Neuronal stem cell (in vitro differentiated cells): ENCODE results near the gene ANKS1B.

Experiments
- DNase-seq: peaks from one replicate; pipeline ENCODE4 v3.0.0-alpha.2; 2013; ENCODE audit warnings: low spot score
- H2AFZ ChIP-seq: one replicate; pipeline ENCODE4 v1.6.1; 2013; ENCODE audit warnings: mild to moderate bottlenecking, low read length, inconsistent platforms
- H2AK5ac ChIP-seq: 2 replicates; pipeline ENCODE4 v1.6.1; 2013; ENCODE audit warnings: low read depth, mild to moderate bottlenecking, inconsistent platforms, low read length, moderate library complexity, mixed read lengths
- H2BK120ac ChIP-seq: 2 replicates; pipeline ENCODE4 v1.6.1; 2013; ENCODE audit warnings: low read depth, mild to moderate bottlenecking, inconsistent platforms, low read length, moderate library complexity, mixed read lengths
- H2BK12ac ChIP-seq: one replicate; pipeline ENCODE4 v1.6.1; 2013; ENCODE audit warnings: low read length, inconsistent platforms
- H2BK15ac ChIP-seq: 2 replicates; pipeline ENCODE4 v1.6.1; 2013; ENCODE audit warnings: mild to moderate bottlenecking, low read length, inconsistent platforms, mixed read lengths
- H2BK5ac ChIP-seq: one replicate; pipeline ENCODE4 v1.6.1; 2013; ENCODE audit warnings: inconsistent platforms, mild to moderate bottlenecking, low read length, moderate library complexity
- H3K14ac ChIP-seq: one replicate; pipeline ENCODE4 v1.6.1; 2013; ENCODE audit warnings: low read length, inconsistent platforms
- H3K18ac ChIP-seq: 2 replicates; pipeline ENCODE4 v1.6.1; 2013; ENCODE audit warnings: low read length, inconsistent platforms
- H3K23ac ChIP-seq: 2 replicates; pipeline ENCODE4 v1.6.1; 2013; ENCODE audit warnings: low read depth, mild to moderate bottlenecking, mixed read lengths, low read length, inconsistent platforms; ENCODE audit not compliant: poor library complexity
- H3K27ac ChIP-seq: replicated peaks from 3 replicates; pipeline ENCODE4 v1.5.1; 2013; ENCODE audit warnings: low read length, inconsistent platforms
- H3K27me3 ChIP-seq, 3 experiments: 2 replicates each; pipeline ENCODE4 v1.6.1; 2013; ENCODE audit warnings: low read length in 3 of 3, mild to moderate bottlenecking in 2 of 3, inconsistent platforms in 1 of 3, low read depth in 1 of 3, mixed read lengths in 1 of 3, moderate library complexity in 1 of 3; ENCODE audit not compliant: control insufficient read depth in 3 of 3, insufficient read depth in 3 of 3
- H3K36me3 ChIP-seq, 2 donors: replicated peaks in 1 of 2; 2 replicates each; pipeline ENCODE4 v1.6.1; 2013; ENCODE audit warnings: low read length in 2 of 2; ENCODE audit not compliant: control insufficient read depth in 2 of 2, insufficient read depth in 2 of 2
- H3K4ac ChIP-seq: 2 replicates; pipeline ENCODE4 v1.6.1; 2013; ENCODE audit warnings: inconsistent platforms, mild to moderate bottlenecking, low read length, moderate library complexity
- H3K4me1 ChIP-seq, 2 donors: 1 replicate in 1 of 2; 2 replicates in 1 of 2; pipeline ENCODE4 v1.6.1; 2013; ENCODE audit warnings: low read length in 2 of 2, low read depth in 1 of 2; ENCODE audit not compliant: control insufficient read depth in 2 of 2, insufficient read depth in 1 of 2
- H3K4me2 ChIP-seq: one replicate; pipeline ENCODE4 v1.6.1; 2013; ENCODE audit warnings: mild to moderate bottlenecking, low read length, inconsistent platforms; ENCODE audit not compliant: insufficient read depth, poor library complexity, severe bottlenecking
- H3K4me3 ChIP-seq, 2 donors: 2 replicates each; pipeline ENCODE4 v1.5.1; 2013; ENCODE audit warnings: low read length in 2 of 2, mild to moderate bottlenecking in 2 of 2, inconsistent platforms in 1 of 2, moderate library complexity in 1 of 2
- H3K79me1 ChIP-seq: one replicate; pipeline ENCODE4 v1.6.1; 2013; ENCODE audit warnings: low read depth, mild to moderate bottlenecking, inconsistent platforms, low read length, moderate library complexity
- H3K9ac ChIP-seq: one replicate; pipeline ENCODE4 v1.6.1; 2013; ENCODE audit warnings: mild to moderate bottlenecking, low read depth, low read length, inconsistent platforms; ENCODE audit not compliant: poor library complexity
- H3K9me3 ChIP-seq, 2 donors: replicated peaks in 1 of 2; 2 replicates each; pipeline versions ENCODE3 to v1.6.1; 2013; ENCODE audit warnings: low read length in 2 of 2, mild to moderate bottlenecking in 2 of 2, inconsistent platforms in 1 of 2, low read depth in 1 of 2, mixed read lengths in 1 of 2, moderate library complexity in 1 of 2; ENCODE audit not compliant: control insufficient read depth in 2 of 2, insufficient read depth in 1 of 2
- H4K8ac ChIP-seq: one replicate; pipeline ENCODE4 v1.6.1; 2013; ENCODE audit warnings: low read depth, mild to moderate bottlenecking, inconsistent platforms, low read length, moderate library complexity
- H4K91ac ChIP-seq: one replicate; pipeline ENCODE4 v1.6.1; 2013; ENCODE audit warnings: low read length, low read depth, mild to moderate bottlenecking, inconsistent platforms; ENCODE audit not compliant: poor library complexity
- WGBS, 2 donors: extraction: QIAGEN DNeasy Blood & Tissue Kit; methylation state at CpG; one replicate each; pipeline ENCODE4 v1.1.7; 2013; ENCODE audit warnings: missing lambda C conversion rate in 2 of 2, mixed read lengths in 1 of 2; ENCODE audit not compliant: insufficient read length in 2 of 2, insufficient replicate concordance in 1 of 2; ENCODE audit errors: extremely low coverage in 2 of 2; 5-methylcytosine and 5-hydroxymethylcytosine counted together

The ANKS1B gene

DNA sequence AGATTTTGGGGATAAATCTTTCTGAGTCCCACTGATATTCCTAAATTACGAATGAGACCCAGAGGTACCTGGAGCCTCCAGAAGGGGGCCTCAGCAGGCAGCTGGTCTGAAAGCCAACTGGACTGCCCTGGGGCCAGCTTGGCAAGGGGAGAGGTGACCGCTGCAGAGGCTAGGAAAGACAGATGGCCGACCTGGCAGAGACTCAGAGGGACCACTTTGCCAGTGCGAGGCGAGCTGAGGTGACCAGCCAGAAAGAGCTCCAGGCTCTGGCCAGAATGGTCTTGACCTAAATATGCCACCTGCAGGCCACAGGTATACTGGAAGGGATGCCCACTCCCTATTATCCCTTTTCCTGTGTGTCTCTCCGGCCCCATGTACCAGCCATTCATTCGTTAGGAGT, 594.0 kb downstream of the ANKS1B start:
- Histone ChIP-seq H3K23ac (no peak overlapping the region), H3K27me3 (no peaks in the 10 kb centered on the region), H3K36me3 (no peaks in the 10 kb centered on the region), H3K9me3 (no peaks in the 10 kb centered on the region), H2BK5ac (no peak overlapping the region), H3K4ac (no peak overlapping the region), H3K14ac (no peak overlapping the region), H2BK12ac (no peak overlapping the region), H3K79me1 (no peaks in the 10 kb centered on the region), H3K4me3 (no peak overlapping the region), H2BK15ac (no peak overlapping the region), H4K8ac (no peak overlapping the region), H3K4me2 (no peak overlapping the region), H3K18ac (no peak overlapping the region), H2AFZ (no peak overlapping the region), H2AK5ac (no peak overlapping the region), H2BK120ac (no peak overlapping the region), H3K27ac (no peak overlapping the region), H4K91ac (no peak overlapping the region), H3K4me1 (no peaks in the 10 kb centered on the region), H3K9ac (no peak overlapping the region)
- WGBS, 2 donors, result no CpG with 5 or more reads among the region's 7 CpGs
- peak; percentile 8 for DNase-seq

DNA sequence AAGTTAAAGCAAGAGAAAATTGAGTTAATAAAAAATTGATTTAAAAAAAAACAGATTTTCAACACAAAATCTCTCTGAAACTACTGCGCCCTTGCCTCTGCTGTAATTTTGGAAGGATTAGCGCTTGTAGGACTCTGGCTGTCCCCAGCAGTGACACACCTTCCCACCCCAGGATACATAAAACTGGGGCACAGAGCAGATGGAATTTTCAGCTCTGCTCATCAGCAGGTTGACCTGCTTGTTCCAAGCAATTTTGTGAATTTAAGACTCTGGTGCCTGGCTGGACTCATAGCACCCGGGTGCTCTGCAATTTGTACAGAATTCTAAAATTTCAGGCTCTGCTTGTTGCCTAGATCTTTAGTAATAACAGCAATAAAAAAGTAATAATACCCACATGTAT, 595.0 kb downstream of the ANKS1B start:
- Histone ChIP-seq H2BK12ac (no peak overlapping the region), H4K91ac (no peak overlapping the region), H3K79me1 (no peaks in the 10 kb centered on the region), H3K23ac (no peak overlapping the region), H2AK5ac (no peak overlapping the region), H2BK120ac (no peak overlapping the region), H3K9ac (no peak overlapping the region), H3K14ac (no peak overlapping the region), H2BK5ac (no peak overlapping the region), H4K8ac (no peak overlapping the region), H3K27ac (no peak overlapping the region), H3K4me3 (no peak overlapping the region), H3K4me2 (no peak overlapping the region), H2BK15ac (no peak overlapping the region), H3K4ac (no peak overlapping the region), H3K18ac (no peak overlapping the region), H2AFZ (no peak overlapping the region), H3K9me3 (no peaks in the 10 kb centered on the region), H3K4me1 (no peaks in the 10 kb centered on the region), H3K36me3 (no peaks in the 10 kb centered on the region), H3K27me3 (no peaks in the 10 kb centered on the region)
- DNase-seq, result no peak
- no CpG with 5 or more reads among the region's 3 CpGs for WGBS, 2 donors

DNA sequence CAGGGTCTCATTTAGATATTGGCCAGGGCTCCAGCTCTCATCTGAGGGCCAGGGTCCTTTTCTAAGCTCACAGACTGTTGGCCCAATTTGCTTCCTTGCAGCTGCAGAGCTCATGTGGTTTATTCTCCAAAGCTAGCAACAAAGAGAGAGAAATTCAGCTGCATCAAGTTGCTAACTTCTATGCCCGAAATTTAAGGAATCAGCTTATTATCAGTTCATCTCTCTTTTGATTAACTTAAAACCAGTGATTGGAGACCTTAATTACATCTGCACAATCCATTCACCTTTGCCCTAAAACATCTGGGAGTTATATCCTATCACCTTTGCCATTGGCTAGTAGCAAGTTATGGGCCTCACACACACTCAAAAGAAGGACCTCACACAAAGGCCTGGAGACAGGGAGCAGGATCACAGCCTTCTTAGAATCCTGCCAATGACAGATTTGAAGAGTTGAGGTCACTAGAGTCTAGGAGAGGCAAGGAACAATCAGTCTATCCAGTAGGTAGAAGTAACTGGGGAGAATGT, 596.0 kb downstream of the ANKS1B start:
- H3K4me2 ChIP-seq, result no peak overlapping the region
- no peaks in the 10 kb centered on the region for H3K27me3 ChIP-seq
- H3K4me1 ChIP-seq, result no peaks in the 10 kb centered on the region
- no peak overlapping the region for H4K91ac ChIP-seq
- H2AFZ ChIP-seq, result no peak overlapping the region
- no peak overlapping the region for H3K27ac ChIP-seq
- no peak overlapping the region for H3K14ac ChIP-seq
- no CpG with 5 or more reads among the region's 1 CpG for WGBS, 2 donors
- no peak overlapping the region for H2BK12ac ChIP-seq
- no peaks in the 10 kb centered on the region for H3K36me3 ChIP-seq
- H3K9me3 ChIP-seq, result no peaks in the 10 kb centered on the region
- H2AK5ac ChIP-seq, result no peak overlapping the region
- no peak overlapping the region for H3K23ac ChIP-seq
- H4K8ac ChIP-seq, result no peak overlapping the region
- no peak overlapping the region for H3K4me3 ChIP-seq
- no peak overlapping the region for H2BK15ac ChIP-seq
- H2BK5ac ChIP-seq, result no peak overlapping the region
- no peaks in the 10 kb centered on the region for H3K79me1 ChIP-seq
- H3K18ac ChIP-seq, result no peak overlapping the region
- H3K4ac ChIP-seq, result no peak overlapping the region
- no peak overlapping the region for H3K9ac ChIP-seq
- H2BK120ac ChIP-seq, result no peak overlapping the region
- DNase-seq, result no peak

DNA sequence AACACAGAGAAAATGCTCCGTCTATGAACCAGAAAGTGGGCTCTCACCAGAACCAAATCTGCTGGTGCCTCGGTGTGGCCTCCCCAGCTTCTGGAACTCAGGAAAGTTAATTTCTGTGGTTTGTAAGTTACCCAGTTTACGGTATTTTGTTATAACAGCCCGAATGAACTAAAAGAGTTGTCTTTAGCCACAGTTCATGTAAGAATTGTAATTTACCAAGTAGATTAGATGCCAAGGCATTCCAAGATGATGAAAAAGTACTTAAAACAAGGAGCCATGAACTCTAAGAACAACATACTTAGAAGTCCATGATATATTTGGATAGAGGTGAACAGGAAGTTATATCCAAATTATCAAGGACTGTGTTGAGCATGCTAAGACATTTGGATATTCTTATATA, 597.1 kb downstream of the ANKS1B start:
- Histone ChIP-seq H3K9ac (no peak overlapping the region), H3K14ac (no peak overlapping the region), H3K27ac (no peak overlapping the region), H2BK5ac (no peak overlapping the region), H4K91ac (no peak overlapping the region), H3K27me3 (no peaks in the 10 kb centered on the region), H3K4me3 (no peak overlapping the region), H3K9me3 (no peaks in the 10 kb centered on the region), H2AFZ (no peak overlapping the region), H3K36me3 (no peaks in the 10 kb centered on the region), H2AK5ac (no peak overlapping the region), H3K79me1 (no peaks in the 10 kb centered on the region), H3K23ac (no peak overlapping the region), H3K4ac (no peak overlapping the region), H4K8ac (no peak overlapping the region), H2BK120ac (no peak overlapping the region), H3K4me2 (no peak overlapping the region), H3K18ac (no peak overlapping the region), H2BK12ac (no peak overlapping the region), H2BK15ac (no peak overlapping the region), H3K4me1 (no peaks in the 10 kb centered on the region)
- DNase-seq, result no peak
- no CpG with 5 or more reads among the region's 4 CpGs for WGBS, 2 donors
